Right forelimb (tissue), 1 donor: Measurements from ENCODE around the gene CDK5RAP3.

Experiments
- DNase-seq: peaks from one replicate; pipeline ENCODE4 v3.0.0-alpha.2; 2018

CDK5RAP3 gene

GRCh38 chr17:48025040-48025903 is 54.4 kb downstream of the CDK5RAP3 start:
- peak; percentile 99 for DNase-seq

GRCh38 chr17:48025904-48026501 is 55.1 kb downstream of the CDK5RAP3 start:
- peak; percentile 71 for DNase-seq

- DNase-seq = peak; percentile 91
Measured at GRCh38 chr17:48026502-48027321, 55.8 kb downstream of the CDK5RAP3 start.

DNA sequence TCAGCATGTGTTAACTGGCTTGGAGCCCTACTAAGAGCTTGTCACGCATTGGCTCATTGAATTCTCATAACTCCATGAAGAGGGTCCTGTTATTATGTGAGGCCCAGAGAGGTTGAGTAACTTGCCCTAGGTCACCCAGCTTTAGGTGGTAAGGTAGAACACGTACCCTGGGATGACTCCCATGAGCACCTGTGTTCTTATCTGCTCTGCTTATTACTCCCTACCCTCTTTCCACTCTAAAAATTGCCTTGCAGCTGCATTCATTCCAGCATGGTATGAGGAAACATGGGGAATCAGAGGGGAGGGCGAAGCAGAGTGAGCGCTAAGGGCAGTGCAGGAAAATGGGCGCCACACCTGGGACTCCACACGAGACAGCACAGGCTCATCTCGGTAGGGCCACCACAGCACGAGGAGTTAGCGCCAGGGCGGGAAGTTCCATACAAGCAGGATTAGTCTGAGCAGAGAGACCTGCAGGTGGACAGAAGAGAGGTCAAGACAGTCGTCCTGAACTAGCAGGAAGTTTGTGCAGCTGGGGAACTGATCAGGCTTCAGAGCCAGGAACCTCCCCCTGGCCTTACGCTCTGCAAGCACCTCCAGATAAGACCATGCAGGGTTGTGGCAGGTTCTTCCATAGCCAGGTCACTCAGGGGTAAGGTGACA is 56.5 kb downstream of the CDK5RAP3 start:
- DNase-seq = no peak

DNA sequence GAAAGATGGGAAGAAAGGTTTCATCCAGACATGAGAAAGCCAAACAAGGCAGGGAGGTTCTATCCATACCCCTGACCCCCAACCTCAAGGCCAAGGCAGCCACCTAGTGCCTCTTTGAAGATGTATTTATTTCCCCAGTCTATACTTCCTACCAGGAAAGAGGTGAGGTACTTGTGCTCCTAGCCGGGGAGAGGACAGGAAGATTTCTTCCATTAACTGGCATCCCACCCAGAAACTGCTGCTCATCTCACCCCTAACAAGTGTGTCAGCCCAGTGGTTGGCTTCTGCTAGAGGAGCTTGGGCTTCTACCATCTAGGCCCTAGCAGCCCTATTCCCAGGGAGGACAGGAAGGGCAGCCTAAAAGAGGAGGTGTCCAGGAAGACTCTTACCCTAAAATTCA is 57.8 kb downstream of the CDK5RAP3 start:
- DNase-seq = no peak

DNA sequence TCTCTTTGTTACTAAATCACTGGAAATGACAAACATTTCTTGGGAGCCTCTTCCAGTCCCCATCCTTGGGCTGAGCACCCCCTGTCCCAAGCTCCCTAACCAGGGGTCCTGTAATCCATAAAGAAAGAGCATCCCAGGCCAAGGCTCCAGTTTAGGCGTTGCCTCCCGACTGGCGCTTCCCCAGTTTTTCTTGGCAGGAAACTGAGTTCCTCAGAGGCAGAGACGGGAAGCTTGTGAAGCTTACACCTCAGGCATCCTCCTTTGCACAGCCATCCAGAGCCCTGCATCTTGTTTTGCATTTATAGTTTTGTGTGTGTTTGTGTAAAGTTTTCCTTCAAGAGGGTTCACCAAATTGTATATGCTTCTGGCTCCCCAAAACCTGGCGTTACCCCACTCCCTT is 59.6 kb downstream of the CDK5RAP3 start:
- DNase-seq = no peak
